C4-2B (cell line): ENCODE results near the gene GRAMD4.

ENCODE experiments used
- ZFX ChIP-seq: fragments of 450-650 bp; IDR thresholded peaks from 2 replicates; pipeline ENCODE4 v1.6.1; 2017
- TF ChIP-seq, protein P1 (sequence below): fragments of 450-650 bp; conservative IDR thresholded peaks from 2 replicates; pipeline ENCODE4 v1.5.1; 2017; ENCODE audit warnings: mild to moderate bottlenecking

- TF ChIP-seq, protein P1, sequence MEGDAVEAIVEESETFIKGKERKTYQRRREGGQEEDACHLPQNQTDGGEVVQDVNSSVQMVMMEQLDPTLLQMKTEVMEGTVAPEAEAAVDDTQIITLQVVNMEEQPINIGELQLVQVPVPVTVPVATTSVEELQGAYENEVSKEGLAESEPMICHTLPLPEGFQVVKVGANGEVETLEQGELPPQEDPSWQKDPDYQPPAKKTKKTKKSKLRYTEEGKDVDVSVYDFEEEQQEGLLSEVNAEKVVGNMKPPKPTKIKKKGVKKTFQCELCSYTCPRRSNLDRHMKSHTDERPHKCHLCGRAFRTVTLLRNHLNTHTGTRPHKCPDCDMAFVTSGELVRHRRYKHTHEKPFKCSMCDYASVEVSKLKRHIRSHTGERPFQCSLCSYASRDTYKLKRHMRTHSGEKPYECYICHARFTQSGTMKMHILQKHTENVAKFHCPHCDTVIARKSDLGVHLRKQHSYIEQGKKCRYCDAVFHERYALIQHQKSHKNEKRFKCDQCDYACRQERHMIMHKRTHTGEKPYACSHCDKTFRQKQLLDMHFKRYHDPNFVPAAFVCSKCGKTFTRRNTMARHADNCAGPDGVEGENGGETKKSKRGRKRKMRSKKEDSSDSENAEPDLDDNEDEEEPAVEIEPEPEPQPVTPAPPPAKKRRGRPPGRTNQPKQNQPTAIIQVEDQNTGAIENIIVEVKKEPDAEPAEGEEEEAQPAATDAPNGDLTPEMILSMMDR = no peak
- no peak for TF ChIP-seq ZFX
These were observed 104.9 kb downstream of the GRAMD4 start for GRCh38 chr22:46725096-46725495.
